Endothelial cell (in vitro differentiated cells): Measurements from ENCODE around the gene RASSF4. TPM values are rescaled to one million over a fixed set of nuclear protein-coding genes. Genes with fewer than 3 reads are reported as not detected.

Source experiments
- DNase-seq: peaks from one replicate; pipeline ENCODE4 v3.0.0; 2021; ENCODE audit warnings: low spot score
- H3K27ac Mint-ChIP-seq: one replicate; pipeline ENCODE4 v1.8.0; 2021; ENCODE audit warnings: mixed read lengths, inconsistent platforms; ENCODE audit not compliant: unreplicated experiment
- H3K27me3 Mint-ChIP-seq: one replicate; pipeline ENCODE4 v1.8.0; 2021; ENCODE audit warnings: mild to moderate bottlenecking, moderate library complexity, mixed read lengths, inconsistent platforms; ENCODE audit not compliant: unreplicated experiment
- H3K36me3 Mint-ChIP-seq: one replicate; pipeline ENCODE4 v1.8.0; 2021; ENCODE audit warnings: mild to moderate bottlenecking, low read depth, mixed read lengths, inconsistent platforms; ENCODE audit not compliant: unreplicated experiment
- H3K4me1 Mint-ChIP-seq: one replicate; pipeline ENCODE4 v1.8.0; 2021; ENCODE audit warnings: mild to moderate bottlenecking, mixed read lengths, inconsistent platforms; ENCODE audit not compliant: unreplicated experiment
- H3K4me3 Mint-ChIP-seq: one replicate; pipeline ENCODE4 v1.8.0; 2021; ENCODE audit warnings: mild to moderate bottlenecking, mixed read lengths, inconsistent platforms; ENCODE audit not compliant: unreplicated experiment
- H3K9me3 Mint-ChIP-seq: one replicate; pipeline ENCODE4 v1.8.0; 2021; ENCODE audit warnings: mixed read lengths, inconsistent platforms; ENCODE audit not compliant: unreplicated experiment
- total RNA-seq: library from RNA; stranded (reverse); fragmentation: NEBNext Ultra II Directional; extraction: Animal tissue kit (Norgen Biotek cat#: 25700); gene quantifications from one replicate; pipeline ENCODE4 v1.2.1, GENCODE V29; 2021; ENCODE audit not compliant: unreplicated experiment
- TF ChIP-seq, protein P1 (sequence below): fragments of 200-600 bp; sonication (generic); IDR thresholded peaks from one replicate; pipeline ENCODE4 v1.5.0; 2021; ENCODE audit warnings: antibody characterized with exemption; ENCODE audit not compliant: unreplicated experiment

RASSF4 gene
- total RNA-seq, 1 donor from 2014 or later, result 9.6 TPM

DNA sequence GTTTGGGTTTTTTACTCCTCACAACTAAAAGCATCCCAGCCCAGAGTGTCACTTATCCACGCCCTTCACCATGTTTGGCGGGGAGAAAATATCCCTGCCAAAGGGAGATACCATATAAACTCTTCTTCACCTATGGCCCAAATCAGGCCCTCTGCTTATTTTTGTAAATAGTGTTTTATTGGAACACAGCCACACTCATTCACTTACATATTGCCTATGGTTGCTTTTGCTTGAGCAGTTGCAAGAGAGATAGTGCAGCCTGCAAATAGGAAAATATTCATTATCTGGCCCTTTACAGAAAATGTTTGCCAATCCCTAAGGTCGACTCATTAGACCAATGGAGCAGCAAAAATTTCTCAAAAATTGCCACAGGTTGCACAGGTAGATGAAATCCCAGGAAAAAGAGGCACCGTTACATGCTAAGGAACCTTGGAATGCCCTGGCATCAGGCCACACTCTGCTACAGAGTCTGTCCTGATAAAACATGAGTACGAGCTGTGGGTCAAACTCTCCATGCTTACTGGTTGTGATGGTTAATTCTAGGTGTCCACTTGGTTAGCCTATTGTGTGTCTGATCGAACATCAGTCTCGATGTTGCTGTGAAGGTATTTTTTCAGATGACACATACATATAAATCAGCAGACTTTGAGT is 7.9 kb upstream of the RASSF4 start:
- H3K27ac Mint-ChIP-seq, result no peak overlapping the region
- no peak overlapping the region for H3K4me3 Mint-ChIP-seq
- peaks cover 21% of the 10 kb centered on the region for H3K4me1 Mint-ChIP-seq
- TF ChIP-seq, protein P1, sequence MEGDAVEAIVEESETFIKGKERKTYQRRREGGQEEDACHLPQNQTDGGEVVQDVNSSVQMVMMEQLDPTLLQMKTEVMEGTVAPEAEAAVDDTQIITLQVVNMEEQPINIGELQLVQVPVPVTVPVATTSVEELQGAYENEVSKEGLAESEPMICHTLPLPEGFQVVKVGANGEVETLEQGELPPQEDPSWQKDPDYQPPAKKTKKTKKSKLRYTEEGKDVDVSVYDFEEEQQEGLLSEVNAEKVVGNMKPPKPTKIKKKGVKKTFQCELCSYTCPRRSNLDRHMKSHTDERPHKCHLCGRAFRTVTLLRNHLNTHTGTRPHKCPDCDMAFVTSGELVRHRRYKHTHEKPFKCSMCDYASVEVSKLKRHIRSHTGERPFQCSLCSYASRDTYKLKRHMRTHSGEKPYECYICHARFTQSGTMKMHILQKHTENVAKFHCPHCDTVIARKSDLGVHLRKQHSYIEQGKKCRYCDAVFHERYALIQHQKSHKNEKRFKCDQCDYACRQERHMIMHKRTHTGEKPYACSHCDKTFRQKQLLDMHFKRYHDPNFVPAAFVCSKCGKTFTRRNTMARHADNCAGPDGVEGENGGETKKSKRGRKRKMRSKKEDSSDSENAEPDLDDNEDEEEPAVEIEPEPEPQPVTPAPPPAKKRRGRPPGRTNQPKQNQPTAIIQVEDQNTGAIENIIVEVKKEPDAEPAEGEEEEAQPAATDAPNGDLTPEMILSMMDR, result no peak
- H3K9me3 Mint-ChIP-seq, result peaks cover 4% of the 10 kb centered on the region
- peaks cover 5% of the 10 kb centered on the region for H3K36me3 Mint-ChIP-seq
- no peak for DNase-seq
- peaks cover 4% of the 10 kb centered on the region for H3K27me3 Mint-ChIP-seq

DNA sequence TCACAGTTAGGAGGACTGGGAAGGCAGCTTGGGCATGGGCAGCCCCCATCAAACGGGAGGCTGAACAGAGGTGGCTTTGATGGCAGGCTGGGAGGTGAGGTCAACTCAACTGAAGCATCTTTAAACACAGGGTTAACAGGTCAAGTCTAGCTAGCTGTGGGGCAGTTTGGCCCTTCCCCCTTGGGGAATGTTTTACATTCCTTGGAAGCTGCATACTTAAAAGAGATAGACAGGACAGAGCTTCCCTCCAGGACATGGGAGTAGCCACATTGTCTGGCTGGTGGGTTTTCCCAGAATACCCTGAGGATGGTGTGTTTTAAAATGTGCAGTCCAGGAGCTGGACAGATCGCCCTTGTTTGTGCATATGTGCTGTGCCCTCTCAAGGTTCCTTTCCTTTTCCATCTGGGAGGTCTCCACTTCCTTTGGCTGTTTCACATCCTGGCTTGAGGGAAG is 6.8 kb upstream of the RASSF4 start:
- Mint-ChIP-seq H3K36me3 (peaks cover 9% of the 10 kb centered on the region), H3K4me3 (no peak overlapping the region), H3K27ac (peak overlapping the region; percentile 52), H3K27me3 (peaks cover 4% of the 10 kb centered on the region), H3K9me3 (peaks cover 4% of the 10 kb centered on the region), H3K4me1 (peaks cover 16% of the 10 kb centered on the region)
- TF ChIP-seq, protein P1, result no peak
- no peak for DNase-seq

DNA sequence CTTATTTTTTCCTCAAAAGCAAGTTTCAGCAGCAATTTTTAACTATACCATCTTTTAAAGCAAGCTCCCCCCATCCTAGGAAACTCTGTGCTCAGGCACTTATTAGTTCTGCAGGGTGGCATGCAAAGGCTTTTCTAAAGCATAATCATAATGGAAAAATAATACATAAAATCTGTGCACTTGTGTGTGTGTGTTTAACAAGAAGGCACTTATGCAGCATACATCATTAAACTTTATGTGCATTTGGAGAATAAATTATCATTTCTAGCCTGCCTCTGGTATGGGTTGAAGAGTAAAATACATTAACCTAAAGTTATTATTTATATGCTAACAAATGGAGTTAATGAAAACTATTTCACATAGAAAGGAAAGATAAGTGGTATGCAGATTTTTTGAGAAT is 5.6 kb upstream of the RASSF4 start:
- peaks cover 19% of the 10 kb centered on the region for H3K4me1 Mint-ChIP-seq
- H3K9me3 Mint-ChIP-seq, result peaks cover 4% of the 10 kb centered on the region
- H3K27me3 Mint-ChIP-seq, result peaks cover 6% of the 10 kb centered on the region
- no peak overlapping the region for H3K4me3 Mint-ChIP-seq
- peaks cover 9% of the 10 kb centered on the region for H3K36me3 Mint-ChIP-seq
- TF ChIP-seq, protein P1, result no peak
- no peak overlapping the region for H3K27ac Mint-ChIP-seq
- DNase-seq, result no peak

DNA sequence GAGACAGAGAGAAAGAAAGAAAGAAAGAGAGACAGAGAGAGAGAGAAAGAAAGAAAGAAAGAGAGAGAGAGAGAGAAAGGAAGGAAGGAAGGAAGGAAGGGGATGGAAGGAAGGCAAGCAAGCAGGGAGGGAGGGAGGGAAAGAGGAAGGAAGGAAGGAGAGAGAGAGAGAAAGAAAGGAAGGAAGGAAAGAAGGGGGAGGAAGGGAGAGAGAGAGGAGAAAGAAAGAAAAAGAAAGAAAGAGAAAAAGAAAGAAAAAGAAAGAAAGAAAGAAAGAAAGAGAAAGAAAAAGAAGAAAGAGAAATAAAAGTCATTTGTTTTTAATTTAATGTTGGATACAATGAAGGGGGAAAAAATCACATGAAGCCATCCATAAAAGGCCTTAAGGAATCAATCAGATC is 4.6 kb upstream of the RASSF4 start:
- H3K9me3 Mint-ChIP-seq, result peaks cover 4% of the 10 kb centered on the region
- peaks cover 9% of the 10 kb centered on the region for H3K36me3 Mint-ChIP-seq
- H3K4me3 Mint-ChIP-seq, result no peak overlapping the region
- TF ChIP-seq, protein P1, result no peak
- DNase-seq, result no peak
- H3K27me3 Mint-ChIP-seq, result peaks cover 6% of the 10 kb centered on the region
- peaks cover 19% of the 10 kb centered on the region for H3K4me1 Mint-ChIP-seq
- H3K27ac Mint-ChIP-seq, result peak overlapping the region; percentile 42

DNA sequence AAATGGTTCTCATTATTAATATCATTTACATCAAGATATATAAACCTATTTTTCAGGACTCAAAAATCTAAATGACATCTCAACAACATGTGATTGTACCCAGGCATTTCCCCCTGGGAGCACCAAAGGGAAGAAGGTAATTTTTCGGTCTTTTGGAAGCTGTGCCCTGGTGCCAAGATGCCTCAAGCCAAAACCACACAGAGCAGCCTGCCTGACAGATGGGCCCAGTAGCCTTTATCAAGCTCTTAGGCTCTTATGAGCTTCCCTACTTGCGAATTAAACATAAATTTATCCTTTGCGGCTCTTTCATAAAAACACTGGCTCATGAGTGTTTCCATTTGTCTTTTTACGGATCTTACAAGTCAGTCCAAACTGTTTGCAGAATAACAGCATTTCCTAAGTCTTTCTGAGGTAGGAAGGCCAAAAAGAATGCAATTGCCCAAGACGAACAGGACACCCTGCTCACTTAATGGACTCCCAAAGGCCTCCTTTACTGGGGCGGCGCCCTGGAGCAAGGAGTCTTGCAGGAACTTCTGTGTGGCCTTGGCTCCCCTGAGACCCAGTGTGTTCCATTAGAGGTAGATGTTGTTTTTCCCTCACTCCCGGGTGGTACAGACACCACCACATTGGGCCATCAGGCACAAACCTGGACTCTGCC is 4.1 kb upstream of the RASSF4 start:
- TF ChIP-seq, protein P1, result no peak
- Mint-ChIP-seq H3K4me3 (no peak overlapping the region), H3K36me3 (peaks cover 9% of the 10 kb centered on the region), H3K4me1 (peaks cover 24% of the 10 kb centered on the region), H3K27ac (no peak overlapping the region), H3K27me3 (peaks cover 5% of the 10 kb centered on the region), H3K9me3 (peaks cover 4% of the 10 kb centered on the region)
- DNase-seq, result no peak
